K562 (cell line): ENCODE data around the gene TNFRSF6B. TPM values are rescaled to one million over a fixed set of nuclear protein-coding genes. Genes with fewer than 3 reads are reported as not detected.

Experiments used
- BHLHE40 ChIP-seq: IDR thresholded peaks from 2 replicates; pipeline ENCODE4 v1.6.1; 2011; ENCODE audit warnings: low read length, improper control_type of control experiment
- CXXC5 ChIP-seq: fragments of 250-450 bp; sonication (Bioruptor Pico); IDR thresholded peaks from 2 replicates; pipeline ENCODE4 v1.8.0; 2022; ENCODE audit warnings: inconsistent platforms, mild to moderate bottlenecking, moderate library complexity
- GMEB1 ChIP-seq: fragments of 250-450 bp; sonication (Bioruptor Pico); IDR thresholded peaks from 2 replicates; pipeline ENCODE4 v1.4.0; 2020; ENCODE audit warnings: mild to moderate bottlenecking
- HNRNPLL ChIP-seq: fragments of 200-400 bp; formaldehyde crosslinking; IDR thresholded peaks from 2 replicates; pipeline ENCODE4 v1.6.1; 2017; ENCODE audit warnings: low read length, low read depth, mild to moderate bottlenecking; ENCODE audit not compliant: poor library complexity, severe bottlenecking
- NR2C2 ChIP-seq, 2 experiments: fragments of 200-800 bp in 1 of 2; sonication (Bioruptor generic) in 1 of 2; sonication (generic) in 1 of 2; formaldehyde crosslinking in 1 of 2; IDR thresholded peaks; 2 replicates each; pipeline versions ENCODE4 v1.6.1 to v1.8.0; 2016 to 2022; ENCODE audit warnings: mild to moderate bottlenecking in 1 of 2, missing compliant biosample characterization in 1 of 2, missing genetic modification characterization in 1 of 2, missing genetic modification reagents in 1 of 2
- PCBP1 ChIP-seq: fragments of 200-400 bp; formaldehyde crosslinking; IDR thresholded peaks from 2 replicates; pipeline ENCODE4 v1.6.1; 2018; ENCODE audit warnings: mild to moderate bottlenecking, low read depth, low read length; ENCODE audit not compliant: poor library complexity, severe bottlenecking
- SP1 ChIP-seq: sonication (generic); formaldehyde crosslinking; IDR thresholded peaks from 2 replicates; pipeline ENCODE4 v1.8.1; 2022; ENCODE audit warnings: mild to moderate bottlenecking, missing genetic modification reagents
- ZBTB7A ChIP-seq: IDR thresholded peaks from 2 replicates; pipeline ENCODE4 v1.6.1; 2011; ENCODE audit warnings: low read depth, mild to moderate bottlenecking, low read length, moderate library complexity, borderline replicate concordance; ENCODE audit not compliant: control insufficient read depth
- polyA plus RNA-seq, 8 experiments: library from polyadenylated mRNA; depleted of rRNA in 4 of 8; stranded (reverse) in 5 of 8; unstranded in 3 of 8; fragments of >200 nt; fragmentation: Nextera tagmentation in 2 of 8; fragmentation: Illumina TruSeq in 1 of 8; extraction: Ambion mirVana in 2 of 8; extraction: Trizol in 1 of 8; gene quantifications; 2 replicates each; pipeline versions ENCODE4 v1.2.1 to v1.2.3, GENCODE V29; 2011 to 2014; ENCODE audit warnings: inconsistent platforms in 1 of 8, missing spikeins in 1 of 8
- total RNA-seq, 7 experiments: library from RNA; depleted of rRNA in 6 of 7; stranded (reverse); fragments of >200 nt in 6 of 7; fragmentation: Illumina TruSeq in 2 of 7; extraction: Trizol in 2 of 7; gene quantifications; 2 replicates each; pipeline versions ENCODE4 v1.2.1 to v1.2.3, GENCODE V29; 2011 to 2021; ENCODE audit warnings: low replicate concordance in 1 of 7
- TF ChIP-seq, protein P1 (sequence below): sonication (generic); formaldehyde crosslinking; IDR thresholded peaks from 2 replicates; pipeline ENCODE4 v1.8.0; 2023; ENCODE audit warnings: mild to moderate bottlenecking, missing genetic modification reagents

Gene TNFRSF6B
- total and polyA plus RNA-seq, 9 of the 15 experiments (the other 6 are each of a cell fraction or from before 2014, with no cell fraction given): 0.10 to 3.5 (median 0.32) TPM; not detected in 6

GRCh38 chr20:63657937-63658748 is 38.3 kb upstream of the TNFRSF6B start, which contains the start of gene RTEL1 (continued):
- TF ChIP-seq GMEB1: peak; percentile 38
- TF ChIP-seq, protein P1, sequence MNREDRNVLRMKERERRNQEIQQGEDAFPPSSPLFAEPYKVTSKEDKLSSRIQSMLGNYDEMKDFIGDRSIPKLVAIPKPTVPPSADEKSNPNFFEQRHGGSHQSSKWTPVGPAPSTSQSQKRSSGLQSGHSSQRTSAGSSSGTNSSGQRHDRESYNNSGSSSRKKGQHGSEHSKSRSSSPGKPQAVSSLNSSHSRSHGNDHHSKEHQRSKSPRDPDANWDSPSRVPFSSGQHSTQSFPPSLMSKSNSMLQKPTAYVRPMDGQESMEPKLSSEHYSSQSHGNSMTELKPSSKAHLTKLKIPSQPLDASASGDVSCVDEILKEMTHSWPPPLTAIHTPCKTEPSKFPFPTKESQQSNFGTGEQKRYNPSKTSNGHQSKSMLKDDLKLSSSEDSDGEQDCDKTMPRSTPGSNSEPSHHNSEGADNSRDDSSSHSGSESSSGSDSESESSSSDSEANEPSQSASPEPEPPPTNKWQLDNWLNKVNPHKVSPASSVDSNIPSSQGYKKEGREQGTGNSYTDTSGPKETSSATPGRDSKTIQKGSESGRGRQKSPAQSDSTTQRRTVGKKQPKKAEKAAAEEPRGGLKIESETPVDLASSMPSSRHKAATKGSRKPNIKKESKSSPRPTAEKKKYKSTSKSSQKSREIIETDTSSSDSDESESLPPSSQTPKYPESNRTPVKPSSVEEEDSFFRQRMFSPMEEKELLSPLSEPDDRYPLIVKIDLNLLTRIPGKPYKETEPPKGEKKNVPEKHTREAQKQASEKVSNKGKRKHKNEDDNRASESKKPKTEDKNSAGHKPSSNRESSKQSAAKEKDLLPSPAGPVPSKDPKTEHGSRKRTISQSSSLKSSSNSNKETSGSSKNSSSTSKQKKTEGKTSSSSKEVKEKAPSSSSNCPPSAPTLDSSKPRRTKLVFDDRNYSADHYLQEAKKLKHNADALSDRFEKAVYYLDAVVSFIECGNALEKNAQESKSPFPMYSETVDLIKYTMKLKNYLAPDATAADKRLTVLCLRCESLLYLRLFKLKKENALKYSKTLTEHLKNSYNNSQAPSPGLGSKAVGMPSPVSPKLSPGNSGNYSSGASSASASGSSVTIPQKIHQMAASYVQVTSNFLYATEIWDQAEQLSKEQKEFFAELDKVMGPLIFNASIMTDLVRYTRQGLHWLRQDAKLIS: peak; percentile 17; the same call in 1 of the 2 replicates
- TF ChIP-seq BHLHE40: peak; percentile 54; the same call in 1 of the 2 replicates
- TF ChIP-seq SP1 (CRISPR knock-in tag): peak; percentile 90
- peak; percentile 79 for TF ChIP-seq HNRNPLL
- TF ChIP-seq CXXC5: peak; percentile 85
- peak; percentile 84 for TF ChIP-seq PCBP1
- TF ChIP-seq NR2C2 (CRISPR knock-in tag; IDR thresholded peaks at IDR 0.05): peak; percentile 85
- peak; percentile 98 for TF ChIP-seq NR2C2 (tag; IDR thresholded peaks at IDR 0.05)
- peak; percentile 44; the same call in 1 of the 2 replicates for TF ChIP-seq ZBTB7A
